Activated naive CD4-positive, alpha-beta T cell treated with anti-CD3 and anti-CD28 coated beads, Interleukin-2, amount 50 U/mL, for 24 hours (primary cell): ENCODE results near the gene PLEKHA5.
"Not testable (repeated sequence)": the region's sequence is repeated elsewhere in the genome, so short reads cannot be mapped to it uniquely, and the experiment has no call there.

Experiments used
- H3K27ac Mint-ChIP-seq: one replicate; pipeline ENCODE4 v1.8.0; 2021; ENCODE audit warnings: mild to moderate bottlenecking, mixed read lengths
- H3K27me3 Mint-ChIP-seq: one replicate; pipeline ENCODE4 v1.8.0; 2021; ENCODE audit warnings: mixed read lengths
- H3K36me3 Mint-ChIP-seq: one replicate; pipeline ENCODE4 v1.8.0; 2021; ENCODE audit warnings: mixed read lengths
- H3K4me1 Mint-ChIP-seq: one replicate; pipeline ENCODE4 v1.8.0; 2021; ENCODE audit warnings: mixed read lengths
- H3K4me3 Mint-ChIP-seq: one replicate; pipeline ENCODE4 v1.8.0; 2021; ENCODE audit warnings: mild to moderate bottlenecking, mixed read lengths
- H3K9me3 Mint-ChIP-seq: one replicate; pipeline ENCODE4 v1.8.0; 2021; ENCODE audit warnings: mixed read lengths

PLEKHA5 gene, protein sequence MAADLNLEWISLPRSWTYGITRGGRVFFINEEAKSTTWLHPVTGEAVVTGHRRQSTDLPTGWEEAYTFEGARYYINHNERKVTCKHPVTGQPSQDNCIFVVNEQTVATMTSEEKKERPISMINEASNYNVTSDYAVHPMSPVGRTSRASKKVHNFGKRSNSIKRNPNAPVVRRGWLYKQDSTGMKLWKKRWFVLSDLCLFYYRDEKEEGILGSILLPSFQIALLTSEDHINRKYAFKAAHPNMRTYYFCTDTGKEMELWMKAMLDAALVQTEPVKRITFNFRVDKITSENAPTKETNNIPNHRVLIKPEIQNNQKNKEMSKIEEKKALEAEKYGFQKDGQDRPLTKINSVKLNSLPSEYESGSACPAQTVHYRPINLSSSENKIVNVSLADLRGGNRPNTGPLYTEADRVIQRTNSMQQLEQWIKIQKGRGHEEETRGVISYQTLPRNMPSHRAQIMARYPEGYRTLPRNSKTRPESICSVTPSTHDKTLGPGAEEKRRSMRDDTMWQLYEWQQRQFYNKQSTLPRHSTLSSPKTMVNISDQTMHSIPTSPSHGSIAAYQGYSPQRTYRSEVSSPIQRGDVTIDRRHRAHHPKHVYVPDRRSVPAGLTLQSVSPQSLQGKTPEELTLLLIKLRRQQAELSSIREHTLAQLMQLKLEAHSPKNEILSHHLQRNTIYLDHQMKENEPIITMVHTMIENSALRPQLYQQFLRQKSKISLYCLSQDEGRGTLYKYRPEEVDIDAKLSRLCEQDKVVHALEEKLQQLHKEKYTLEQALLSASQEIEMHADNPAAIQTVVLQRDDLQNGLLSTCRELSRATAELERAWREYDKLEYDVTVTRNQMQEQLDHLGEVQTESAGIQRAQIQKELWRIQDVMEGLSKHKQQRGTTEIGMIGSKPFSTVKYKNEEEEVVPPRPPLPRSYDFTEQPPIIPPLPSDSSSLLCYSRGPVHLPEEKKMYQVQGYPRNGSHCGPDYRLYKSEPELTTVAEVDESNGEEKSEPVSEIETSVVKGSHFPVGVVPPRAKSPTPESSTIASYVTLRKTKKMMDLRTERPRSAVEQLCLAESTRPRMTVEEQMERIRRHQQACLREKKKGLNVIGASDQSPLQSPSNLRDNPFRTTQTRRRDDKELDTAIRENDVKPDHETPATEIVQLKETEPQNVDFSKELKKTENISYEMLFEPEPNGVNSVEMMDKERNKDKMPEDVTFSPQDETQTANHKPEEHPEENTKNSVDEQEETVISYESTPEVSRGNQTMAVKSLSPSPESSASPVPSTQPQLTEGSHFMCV

DNA sequence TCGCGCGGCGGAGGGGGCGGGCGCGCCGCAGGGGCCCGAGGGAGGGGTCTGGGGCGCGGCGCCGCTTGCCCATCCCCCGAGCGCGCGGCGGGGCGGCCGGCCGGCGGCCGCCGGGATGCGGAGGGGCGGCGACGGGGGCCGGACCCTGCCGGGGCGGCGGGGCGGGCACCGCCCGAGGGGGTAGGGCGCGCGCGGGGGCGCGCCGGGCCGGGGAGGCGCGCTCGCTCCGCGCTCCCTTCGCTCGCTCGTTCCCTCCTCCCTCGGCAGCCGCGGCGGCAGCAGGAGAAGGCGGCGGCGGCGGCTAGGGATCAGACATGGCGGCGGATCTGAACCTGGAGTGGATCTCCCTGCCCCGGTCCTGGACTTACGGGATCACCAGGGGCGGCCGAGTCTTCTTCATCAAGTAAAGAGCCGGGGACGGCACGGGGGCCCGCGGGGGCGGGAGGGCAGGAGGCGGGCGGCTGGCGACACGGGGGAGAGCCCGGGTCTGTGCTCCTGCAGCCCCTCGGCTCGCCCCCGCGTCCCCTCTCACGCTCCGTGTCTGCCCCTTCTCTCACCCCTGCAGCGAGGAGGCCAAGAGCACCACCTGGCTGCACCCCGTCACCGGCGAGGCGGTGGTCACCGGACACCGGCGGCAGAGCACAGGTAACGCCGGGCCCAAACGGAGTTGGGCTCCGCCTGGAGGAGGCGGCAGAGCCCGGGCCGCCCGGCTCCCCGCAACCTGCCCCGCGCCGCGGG lies at the start of gene PLEKHA5:
Gene PLEKHA5 (plus strand): TSS at position 248 of the 738 bp plus-strand sequence. CDS start 67 bp downstream, at position 315.
- no peak within 1 kb of the TSS for H3K27ac Mint-ChIP-seq
- peaks cover 51% of the 10 kb centered on the region for H3K27me3 Mint-ChIP-seq
- peaks cover 3% of the 10 kb centered on the region for H3K36me3 Mint-ChIP-seq
- H3K4me1 Mint-ChIP-seq: peaks cover 17% of the 10 kb centered on the region
- peaks cover 7% of the 10 kb centered on the region for H3K9me3 Mint-ChIP-seq
- peak within 1 kb of the TSS; percentile 84 for H3K4me3 Mint-ChIP-seq

DNA sequence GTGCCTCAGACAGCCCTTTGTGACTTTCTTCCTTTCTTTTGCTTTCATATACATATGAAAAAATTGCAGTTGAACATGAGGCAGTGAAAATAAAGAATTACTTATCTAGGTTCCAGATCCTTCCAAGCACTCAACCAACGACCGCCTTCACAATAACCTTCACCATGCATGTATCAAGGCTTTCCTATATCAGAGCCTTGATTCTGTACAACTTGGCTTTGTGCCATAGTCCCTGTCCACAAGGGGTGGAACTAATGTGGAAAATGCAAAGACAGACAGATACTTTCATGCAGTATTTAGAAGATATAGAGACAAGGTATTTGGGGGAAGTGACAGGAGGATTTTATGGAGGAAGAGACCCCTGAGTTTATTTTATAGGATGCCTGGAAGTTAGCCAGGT lies 48.6 kb upstream of the PLEKHA5 start:
- Mint-ChIP-seq H3K9me3 (peaks cover 14% of the 10 kb centered on the region), H3K27me3 (no peaks in the 10 kb centered on the region), H3K4me1 (no peaks in the 10 kb centered on the region), H3K4me3 (no peak overlapping the region), H3K27ac (no peak overlapping the region), H3K36me3 (no peaks in the 10 kb centered on the region)

- H3K4me1 Mint-ChIP-seq: no peaks in the 10 kb centered on the region
- no peaks in the 10 kb centered on the region for H3K27me3 Mint-ChIP-seq
- H3K27ac Mint-ChIP-seq: no peak overlapping the region
- peaks cover 14% of the 10 kb centered on the region for H3K9me3 Mint-ChIP-seq
- no peak overlapping the region for H3K4me3 Mint-ChIP-seq
- no peaks in the 10 kb centered on the region for H3K36me3 Mint-ChIP-seq
These were observed 47.1 kb upstream of the PLEKHA5 start for GRCh38 chr12:19082365-19082911.

- Mint-ChIP-seq H3K4me3 (no peak overlapping the region), H3K4me1 (no peaks in the 10 kb centered on the region), H3K9me3 (peaks cover 14% of the 10 kb centered on the region), H3K27me3 (no peaks in the 10 kb centered on the region), H3K36me3 (no peaks in the 10 kb centered on the region), H3K27ac (no peak overlapping the region)
These were observed 45.0 kb upstream of the PLEKHA5 start for GRCh38 chr12:19084547-19084946.

DNA sequence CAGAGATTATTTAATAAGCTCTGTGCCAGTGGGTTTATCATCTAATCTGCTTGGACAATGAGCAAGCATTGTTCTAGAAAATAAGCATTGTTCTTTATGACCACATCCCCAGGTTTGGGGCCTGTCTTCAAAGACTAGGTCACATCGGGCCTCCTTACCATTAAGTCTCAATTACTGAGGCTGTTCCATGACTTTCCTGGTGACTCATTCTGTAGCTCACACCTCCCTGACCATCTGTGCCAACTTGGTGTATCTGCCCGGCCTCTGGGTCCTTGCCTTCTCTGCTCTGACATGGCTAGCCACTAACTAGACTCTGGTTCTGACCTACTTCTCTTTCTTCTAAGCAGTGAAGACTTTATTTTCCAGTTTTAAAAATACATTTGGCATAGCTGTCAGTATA lies 44.4 kb upstream of the PLEKHA5 start:
- Mint-ChIP-seq H3K9me3 (peaks cover 14% of the 10 kb centered on the region), H3K27me3 (no peaks in the 10 kb centered on the region), H3K4me1 (no peaks in the 10 kb centered on the region), H3K4me3 (no peak overlapping the region), H3K27ac (no peak overlapping the region), H3K36me3 (no peaks in the 10 kb centered on the region)

DNA sequence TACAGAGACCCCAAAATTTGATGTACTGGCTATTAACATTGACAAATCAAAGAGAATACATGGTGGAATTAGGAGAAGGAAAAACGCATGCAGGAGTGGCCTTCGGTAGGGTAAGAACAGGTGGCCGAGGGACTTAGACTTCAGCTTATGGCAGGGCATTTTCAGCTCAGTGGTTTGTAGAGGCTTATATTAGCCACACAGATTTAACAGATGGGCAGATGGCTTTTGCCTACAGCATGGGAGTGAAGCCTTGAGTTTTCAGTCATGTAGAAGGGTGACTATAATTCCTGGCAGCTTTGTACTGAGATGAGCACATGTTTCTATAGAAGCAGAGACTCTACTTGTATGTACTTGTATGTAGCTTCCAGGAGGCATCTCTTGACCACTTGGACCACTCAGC lies 40.9 kb upstream of the PLEKHA5 start:
- Mint-ChIP-seq H3K4me1 (no peaks in the 10 kb centered on the region), H3K27ac (no peak overlapping the region), H3K36me3 (no peaks in the 10 kb centered on the region), H3K9me3 (peaks cover 4% of the 10 kb centered on the region), H3K4me3 (no peak overlapping the region), H3K27me3 (peaks cover 1% of the 10 kb centered on the region)

DNA sequence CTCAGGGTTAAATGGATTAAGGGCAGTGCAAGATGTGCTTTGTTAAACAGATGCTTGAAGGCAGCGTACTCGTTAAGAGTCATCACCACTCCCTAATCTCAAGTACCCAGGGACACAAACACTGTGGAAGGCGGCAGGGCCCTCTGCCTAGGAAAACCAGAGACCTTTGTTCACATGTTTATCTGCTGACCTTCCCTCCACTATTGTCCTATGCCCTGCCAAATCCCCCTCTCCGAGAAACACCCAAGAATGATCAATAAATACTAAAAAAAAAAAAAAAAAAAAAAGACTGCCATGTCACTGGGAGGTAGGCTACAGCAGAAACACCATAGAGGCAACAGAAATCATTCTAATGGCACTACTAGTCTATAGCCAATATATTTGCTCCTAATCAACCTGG lies 37.1 kb upstream of the PLEKHA5 start:
- not testable (repeated sequence) for H3K4me3 Mint-ChIP-seq, H3K4me1 Mint-ChIP-seq, H3K27ac Mint-ChIP-seq, H3K27me3 Mint-ChIP-seq, H3K36me3 Mint-ChIP-seq, H3K9me3 Mint-ChIP-seq

DNA sequence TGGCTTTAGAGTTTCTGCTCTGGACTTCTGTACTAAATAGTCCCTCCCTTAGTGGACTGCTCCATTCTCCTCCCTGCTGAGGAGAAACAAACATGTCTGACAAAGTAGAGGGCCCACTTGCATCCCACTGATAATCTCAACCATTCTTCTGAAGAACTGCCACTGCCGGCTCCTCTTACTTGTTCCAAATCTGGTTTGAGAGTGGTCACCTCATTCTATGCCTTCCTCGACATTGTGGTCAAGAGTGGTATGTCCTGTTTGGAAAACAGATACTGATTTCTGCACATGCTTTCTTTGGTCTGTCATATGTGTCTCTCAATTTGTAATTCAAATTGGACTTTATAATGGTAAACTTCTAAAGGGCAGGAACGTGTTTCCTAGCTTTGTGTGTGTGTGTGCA lies 36.3 kb upstream of the PLEKHA5 start:
- no peaks in the 10 kb centered on the region for H3K9me3 Mint-ChIP-seq
- H3K27ac Mint-ChIP-seq: no peak overlapping the region
- H3K36me3 Mint-ChIP-seq: no peaks in the 10 kb centered on the region
- H3K4me3 Mint-ChIP-seq: no peak overlapping the region
- H3K4me1 Mint-ChIP-seq: no peaks in the 10 kb centered on the region
- peaks cover 1% of the 10 kb centered on the region for H3K27me3 Mint-ChIP-seq

DNA sequence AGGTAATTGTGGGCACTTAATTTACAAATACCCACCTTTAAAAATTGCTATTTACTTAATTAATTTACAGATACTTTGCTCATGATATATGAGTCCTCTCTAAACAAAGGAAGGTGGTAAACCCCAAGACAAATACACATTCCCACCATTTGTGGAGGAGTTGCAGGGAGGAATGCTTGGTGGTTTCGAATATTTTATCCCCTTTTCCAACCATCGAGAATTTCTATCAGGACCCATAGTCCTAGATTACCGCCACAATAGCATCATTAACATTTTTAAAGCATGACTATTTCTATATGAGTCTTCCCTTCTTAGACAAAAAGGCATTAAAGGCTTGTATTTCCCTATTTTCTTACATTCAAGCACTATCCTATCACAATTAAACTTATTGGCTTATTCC lies 34.2 kb upstream of the PLEKHA5 start:
- Mint-ChIP-seq H3K9me3 (no peaks in the 10 kb centered on the region), H3K4me1 (no peaks in the 10 kb centered on the region), H3K27ac (no peak overlapping the region), H3K4me3 (no peak overlapping the region), H3K36me3 (no peaks in the 10 kb centered on the region), H3K27me3 (peaks cover 1% of the 10 kb centered on the region)

DNA sequence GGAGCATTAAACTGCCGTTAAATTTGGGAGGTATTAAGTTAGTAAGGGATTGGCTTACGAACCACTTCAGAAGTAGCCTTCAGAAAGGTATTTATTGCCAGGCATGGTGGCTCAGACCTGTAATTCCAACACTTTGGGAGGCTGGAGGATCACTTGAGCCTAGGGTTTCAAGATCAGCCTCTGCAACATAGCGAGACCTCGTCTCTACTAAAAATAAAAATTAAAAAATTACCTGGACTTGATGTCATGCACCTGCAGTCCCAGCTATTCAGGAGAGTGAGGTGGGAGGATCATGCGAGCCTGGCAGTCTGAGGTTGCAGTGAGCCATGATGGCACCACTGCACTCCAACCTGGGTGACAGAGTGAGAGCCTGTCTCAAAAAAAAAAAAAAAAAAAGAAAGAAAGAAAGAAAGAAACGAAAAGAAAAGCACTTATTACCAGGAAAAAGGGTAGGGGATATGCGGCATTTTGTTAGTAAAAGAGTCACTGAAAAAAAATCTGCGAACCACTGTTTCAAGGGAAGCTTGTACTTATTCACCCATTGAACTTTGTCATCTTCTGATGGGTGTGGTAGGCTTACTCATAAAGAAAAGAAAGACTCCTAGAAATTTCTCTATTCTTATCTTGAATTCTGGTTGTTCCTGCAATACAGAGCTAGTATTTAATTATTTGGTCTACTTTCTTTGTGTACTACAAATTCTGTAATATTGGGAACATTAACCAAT lies 33.6 kb upstream of the PLEKHA5 start:
- H3K27me3 Mint-ChIP-seq: peaks cover 1% of the 10 kb centered on the region
- H3K27ac Mint-ChIP-seq: no peak overlapping the region
- no peaks in the 10 kb centered on the region for H3K36me3 Mint-ChIP-seq
- no peaks in the 10 kb centered on the region for H3K9me3 Mint-ChIP-seq
- no peak overlapping the region for H3K4me3 Mint-ChIP-seq
- no peaks in the 10 kb centered on the region for H3K4me1 Mint-ChIP-seq

- Mint-ChIP-seq H3K36me3 (no peaks in the 10 kb centered on the region), H3K9me3 (no peaks in the 10 kb centered on the region), H3K4me3 (no peak overlapping the region), H3K4me1 (no peaks in the 10 kb centered on the region), H3K27me3 (no peaks in the 10 kb centered on the region), H3K27ac (no peak overlapping the region)
These were observed 24.1 kb upstream of the PLEKHA5 start for GRCh38 chr12:19105463-19105862.

DNA sequence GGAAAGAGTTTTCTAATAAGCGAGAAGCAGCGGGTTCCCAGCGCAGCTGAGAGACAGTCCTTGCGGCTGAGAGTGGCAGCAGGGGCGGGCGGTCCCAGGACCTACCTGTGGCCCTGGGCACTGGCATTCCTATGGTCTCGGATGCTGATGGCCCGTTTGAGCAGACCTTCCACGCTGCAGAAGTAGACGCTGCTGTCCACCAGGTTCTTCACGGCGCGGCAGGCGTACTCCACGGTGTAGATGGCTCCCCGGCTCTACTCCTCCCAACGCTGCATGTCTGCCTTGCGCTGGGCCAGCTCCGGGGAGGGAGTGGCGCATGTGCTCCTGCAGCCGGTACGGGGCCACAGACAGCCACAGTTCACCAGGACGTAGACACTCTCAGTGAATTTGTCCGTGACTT lies 21.8 kb upstream of the PLEKHA5 start:
- H3K9me3 Mint-ChIP-seq: no peaks in the 10 kb centered on the region
- no peaks in the 10 kb centered on the region for H3K4me1 Mint-ChIP-seq
- no peaks in the 10 kb centered on the region for H3K36me3 Mint-ChIP-seq
- no peaks in the 10 kb centered on the region for H3K27me3 Mint-ChIP-seq
- H3K4me3 Mint-ChIP-seq: no peak overlapping the region
- H3K27ac Mint-ChIP-seq: no peak overlapping the region

DNA sequence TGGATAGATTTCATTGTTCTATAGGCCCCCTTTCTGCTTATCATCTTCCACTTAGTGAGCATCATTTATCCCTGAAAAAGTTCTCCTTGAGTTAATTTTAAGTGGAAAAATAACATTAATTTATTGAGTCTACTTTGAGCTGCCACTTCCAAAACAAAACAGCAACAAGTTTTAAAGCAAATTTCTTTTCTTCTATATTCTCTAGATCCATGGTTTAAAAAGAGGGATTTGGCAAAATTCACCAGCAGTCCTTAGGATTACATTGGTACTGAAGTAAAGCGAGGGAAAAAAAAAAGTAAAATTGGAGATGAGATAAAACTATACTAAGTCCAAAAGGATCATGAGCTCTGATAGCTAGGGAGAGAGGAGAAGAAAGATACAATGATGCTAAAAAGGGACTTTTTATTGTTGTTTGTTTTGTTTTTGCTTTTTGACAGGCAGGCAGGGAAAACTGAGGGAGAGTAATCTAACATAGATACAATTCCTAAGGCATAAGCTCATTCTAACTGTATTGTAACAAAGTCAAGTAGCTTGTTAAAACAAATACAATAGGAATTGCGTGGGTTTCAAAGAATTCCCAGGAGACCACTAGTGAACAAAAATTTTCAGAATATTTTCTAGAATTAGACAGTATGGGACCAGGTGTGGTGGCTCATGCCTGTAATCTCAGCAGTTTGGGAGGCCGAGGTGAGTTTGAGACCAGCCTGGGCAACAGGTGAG lies 19.2 kb upstream of the PLEKHA5 start:
- H3K27me3 Mint-ChIP-seq: no peaks in the 10 kb centered on the region
- no peak overlapping the region for H3K4me3 Mint-ChIP-seq
- H3K27ac Mint-ChIP-seq: no peak overlapping the region
- no peaks in the 10 kb centered on the region for H3K4me1 Mint-ChIP-seq
- no peaks in the 10 kb centered on the region for H3K36me3 Mint-ChIP-seq
- H3K9me3 Mint-ChIP-seq: no peaks in the 10 kb centered on the region

DNA sequence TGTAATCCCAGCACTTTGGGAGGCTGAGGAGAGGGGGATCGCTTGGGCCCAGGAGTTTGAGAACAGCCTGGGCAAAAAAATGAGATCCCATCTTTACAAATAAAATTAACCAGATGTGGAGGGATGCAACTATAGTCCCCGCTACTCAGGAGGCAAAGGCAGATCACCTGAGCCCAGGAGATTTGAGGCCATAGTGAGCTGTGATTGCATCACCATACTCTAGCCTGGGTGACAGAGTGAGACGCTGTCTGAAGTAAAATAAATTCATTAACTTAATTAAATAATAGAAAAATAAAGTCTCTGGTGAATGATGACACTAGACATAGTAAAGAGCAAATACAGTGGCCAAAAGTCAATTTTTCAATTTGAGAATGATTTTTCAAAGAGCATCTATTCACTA lies 16.1 kb upstream of the PLEKHA5 start:
- no peaks in the 10 kb centered on the region for H3K36me3 Mint-ChIP-seq
- H3K4me3 Mint-ChIP-seq: no peak overlapping the region
- H3K27ac Mint-ChIP-seq: no peak overlapping the region

More for the DNA sequence above, 16.1 kb upstream of the PLEKHA5 start:
- Mint-ChIP-seq H3K4me1 (no peaks in the 10 kb centered on the region), H3K9me3 (no peaks in the 10 kb centered on the region), H3K27me3 (no peaks in the 10 kb centered on the region)
